Measurements from ENCODE around the gene C12orf50.

DNA sequence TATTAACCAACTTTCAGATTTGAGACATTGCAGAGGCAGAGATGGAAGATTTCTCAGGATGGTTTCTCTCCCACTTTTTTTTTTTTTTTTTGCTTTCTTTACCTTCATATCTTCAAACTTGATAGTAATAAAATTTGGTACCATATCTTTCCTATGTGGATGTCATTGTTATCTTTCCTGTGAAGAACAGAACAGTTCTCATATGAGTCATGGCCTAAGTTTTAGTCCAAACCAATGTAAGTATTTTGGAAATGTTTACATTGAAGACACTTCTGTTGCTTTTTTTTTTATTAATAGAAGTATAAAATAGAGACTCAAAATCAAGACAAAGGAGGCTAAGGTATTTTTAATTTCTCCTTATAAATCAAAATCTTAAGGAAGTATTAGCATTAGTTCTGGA, 95.2 kb downstream of the C12orf50 start:
- TF ChIP-seq CTCF (IDR thresholded peaks at IDR 0.05; ENCODE audit: low read length) (no peak), EZH2 (IDR thresholded peaks at IDR 0.05; ENCODE audit: borderline replicate concordance, low read length) (no peak)
